ENCODE measurements around the gene NELL1. TPM values are rescaled to one million over a fixed set of nuclear protein-coding genes. Genes with fewer than 3 reads are reported as not detected.

Gene NELL1
- total RNA-seq, 4 donors from 2014 or later, result not detected

GRCh38 chr11:21142007-21142406 is 472.6 kb downstream of the NELL1 start:
- Histone ChIP-seq H3K9me3 (no peaks in the 10 kb centered on the region), H3K27me3 (no peaks in the 10 kb centered on the region), H3K4me3 (replicated peaks in 1 of 3) (no peak overlapping the region), H3K36me3 (no peaks in the 10 kb centered on the region), H3K27ac (no peak overlapping the region), H3K4me1 (no peaks in the 10 kb centered on the region)
- TF ChIP-seq POLR2A (IDR thresholded peaks at IDR 0.05), result no peak
- TF ChIP-seq, protein P1, sequence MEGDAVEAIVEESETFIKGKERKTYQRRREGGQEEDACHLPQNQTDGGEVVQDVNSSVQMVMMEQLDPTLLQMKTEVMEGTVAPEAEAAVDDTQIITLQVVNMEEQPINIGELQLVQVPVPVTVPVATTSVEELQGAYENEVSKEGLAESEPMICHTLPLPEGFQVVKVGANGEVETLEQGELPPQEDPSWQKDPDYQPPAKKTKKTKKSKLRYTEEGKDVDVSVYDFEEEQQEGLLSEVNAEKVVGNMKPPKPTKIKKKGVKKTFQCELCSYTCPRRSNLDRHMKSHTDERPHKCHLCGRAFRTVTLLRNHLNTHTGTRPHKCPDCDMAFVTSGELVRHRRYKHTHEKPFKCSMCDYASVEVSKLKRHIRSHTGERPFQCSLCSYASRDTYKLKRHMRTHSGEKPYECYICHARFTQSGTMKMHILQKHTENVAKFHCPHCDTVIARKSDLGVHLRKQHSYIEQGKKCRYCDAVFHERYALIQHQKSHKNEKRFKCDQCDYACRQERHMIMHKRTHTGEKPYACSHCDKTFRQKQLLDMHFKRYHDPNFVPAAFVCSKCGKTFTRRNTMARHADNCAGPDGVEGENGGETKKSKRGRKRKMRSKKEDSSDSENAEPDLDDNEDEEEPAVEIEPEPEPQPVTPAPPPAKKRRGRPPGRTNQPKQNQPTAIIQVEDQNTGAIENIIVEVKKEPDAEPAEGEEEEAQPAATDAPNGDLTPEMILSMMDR (IDR thresholded peaks at IDR 0.05), result peak in 1 of 6 experiments; percentile 6
- WGBS, 2 donors, result 55 to 69% methylated on average over 2 of the region's 2 CpGs
- no peak for DNase-seq
- intact Hi-C loops (cut with DNase I), result no loop called here

GRCh38 chr11:21144531-21144930 is 475.1 kb downstream of the NELL1 start:
- Histone ChIP-seq H3K27ac (no peak overlapping the region), H3K9me3 (no peaks in the 10 kb centered on the region), H3K4me3 (replicated peaks in 1 of 3) (no peak overlapping the region), H3K36me3 (no peaks in the 10 kb centered on the region), H3K27me3 (no peaks in the 10 kb centered on the region), H3K4me1 (no peaks in the 10 kb centered on the region)
- intact Hi-C loops (cut with DNase I), result no loop called here
- TF ChIP-seq, protein P1 (IDR thresholded peaks at IDR 0.05), result no peak
- TF ChIP-seq POLR2A (IDR thresholded peaks at IDR 0.05), result no peak
- DNase-seq, result no peak
- 41 to 42% methylated on average over 2 of the region's 2 CpGs for WGBS, 2 donors

DNA sequence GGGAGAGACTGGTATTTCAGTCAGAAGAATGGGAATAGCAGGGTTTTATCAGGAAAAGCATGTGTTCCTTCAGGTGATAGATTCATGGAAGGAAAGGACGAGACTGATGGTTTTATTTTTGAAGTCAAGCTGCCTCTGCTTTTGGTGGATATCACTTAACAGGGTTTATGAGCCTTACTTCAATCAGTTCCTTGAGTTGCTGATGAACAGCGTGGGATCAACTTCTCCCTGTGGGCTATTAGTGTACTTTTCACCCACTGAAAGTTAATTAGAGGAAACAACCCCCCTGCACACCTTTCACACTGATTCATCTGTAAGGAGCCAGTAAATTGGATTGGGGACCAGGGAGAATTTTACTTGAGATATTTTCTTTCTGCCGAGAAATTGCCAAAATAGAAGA is 479.0 kb downstream of the NELL1 start:
- TF ChIP-seq, protein P1 (IDR thresholded peaks at IDR 0.05), result no peak
- no peak for TF ChIP-seq POLR2A (IDR thresholded peaks at IDR 0.05)
- Histone ChIP-seq H3K9me3 (no peaks in the 10 kb centered on the region), H3K27me3 (no peaks in the 10 kb centered on the region), H3K36me3 (no peaks in the 10 kb centered on the region), H3K4me3 (replicated peaks in 1 of 3) (no peak overlapping the region), H3K4me1 (no peaks in the 10 kb centered on the region), H3K27ac (no peak overlapping the region)
- intact Hi-C loops (cut with DNase I), result no loop called here
- 70 to 74% methylated on average over 3 of the region's 3 CpGs for WGBS, 2 donors
- DNase-seq, result no peak

- no peaks in the 10 kb centered on the region for H3K27me3 ChIP-seq
- H3K4me1 ChIP-seq, result no peaks in the 10 kb centered on the region
- no peaks in the 10 kb centered on the region for H3K36me3 ChIP-seq
- TF ChIP-seq, protein P1 (IDR thresholded peaks at IDR 0.05), result no peak
- TF ChIP-seq POLR2A (IDR thresholded peaks at IDR 0.05), result no peak
- no peak overlapping the region for H3K27ac ChIP-seq
- WGBS, 2 donors, result 86 to 89% methylated on average over 3 of the region's 3 CpGs
- H3K4me3 ChIP-seq (replicated peaks in 1 of 3), result no peak overlapping the region
- H3K9me3 ChIP-seq, result no peaks in the 10 kb centered on the region
- DNase-seq, result no peak
- intact Hi-C loops (cut with DNase I), result no loop called here
These were observed 490.8 kb downstream of the NELL1 start for GRCh38 chr11:21160140-21160539.

- Histone ChIP-seq H3K4me3 (replicated peaks in 1 of 3) (no peak overlapping the region), H3K4me1 (no peaks in the 10 kb centered on the region), H3K27me3 (no peaks in the 10 kb centered on the region), H3K36me3 (no peaks in the 10 kb centered on the region), H3K9me3 (no peaks in the 10 kb centered on the region), H3K27ac (no peak overlapping the region)
- intact Hi-C loops (cut with DNase I), result no loop called here
- DNase-seq, result no peak
- TF ChIP-seq, protein P1 (IDR thresholded peaks at IDR 0.05), result no peak
- no peak for TF ChIP-seq POLR2A (IDR thresholded peaks at IDR 0.05)
- 92 to 99% methylated on average over 8 of the region's 8 CpGs for WGBS, 2 donors
These were observed 500.3 kb downstream of the NELL1 start for GRCh38 chr11:21169639-21170038.
